Activated naive CD4-positive, alpha-beta T cell treated with anti-CD3 and anti-CD28 coated beads, Interleukin-2, amount 50 U/mL, for 24 hours (primary cell): Measurements from ENCODE around the gene NPM1.
"Not testable (repeated sequence)": the region's sequence is repeated elsewhere in the genome, so short reads cannot be mapped to it uniquely, and the experiment has no call there.

Source experiments
- H3K27ac Mint-ChIP-seq: one replicate; pipeline ENCODE4 v1.8.0; 2021; ENCODE audit warnings: mild to moderate bottlenecking, mixed read lengths
- H3K27me3 Mint-ChIP-seq: one replicate; pipeline ENCODE4 v1.8.0; 2021; ENCODE audit warnings: mixed read lengths
- H3K36me3 Mint-ChIP-seq: one replicate; pipeline ENCODE4 v1.8.0; 2021; ENCODE audit warnings: mixed read lengths
- H3K4me1 Mint-ChIP-seq: one replicate; pipeline ENCODE4 v1.8.0; 2021; ENCODE audit warnings: mixed read lengths
- H3K4me3 Mint-ChIP-seq: one replicate; pipeline ENCODE4 v1.8.0; 2021; ENCODE audit warnings: mild to moderate bottlenecking, mixed read lengths
- H3K9me3 Mint-ChIP-seq: one replicate; pipeline ENCODE4 v1.8.0; 2021; ENCODE audit warnings: mixed read lengths

Gene NPM1

GRCh38 chr5:171387345-171387969 lies at the start of gene NPM1:
TSS of gene NPM1 (plus strand) at chr5:171387849. CDS start at chr5:171387949, 100 bp downstream.
- Mint-ChIP-seq H3K9me3 (no peaks in the 10 kb centered on the region), H3K4me1 (peaks cover 34% of the 10 kb centered on the region), H3K27me3 (no peaks in the 10 kb centered on the region), H3K4me3 (peak within 1 kb of the TSS; percentile 98), H3K27ac (peak within 1 kb of the TSS; percentile 100), H3K36me3 (peaks cover 34% of the 10 kb centered on the region)

GRCh38 chr5:171340042-171340441 lies 47.6 kb upstream of the NPM1 start:
- peaks cover 5% of the 10 kb centered on the region for H3K4me1 Mint-ChIP-seq

GRCh38 chr5:171340491-171340890 lies 47.2 kb upstream of the NPM1 start:
- H3K4me3 Mint-ChIP-seq = no peak overlapping the region
- peaks cover 15% of the 10 kb centered on the region for H3K27me3 Mint-ChIP-seq
- H3K27ac Mint-ChIP-seq = no peak overlapping the region
- no peaks in the 10 kb centered on the region for H3K9me3 Mint-ChIP-seq
- H3K4me1 Mint-ChIP-seq = peaks cover 5% of the 10 kb centered on the region
- H3K36me3 Mint-ChIP-seq = no peaks in the 10 kb centered on the region

More at GRCh38 chr5:171340042-171340441, 47.6 kb upstream of the NPM1 start:
- Mint-ChIP-seq H3K27me3 (peaks cover 17% of the 10 kb centered on the region), H3K9me3 (no peaks in the 10 kb centered on the region), H3K27ac (no peak overlapping the region), H3K4me3 (no peak overlapping the region), H3K36me3 (no peaks in the 10 kb centered on the region)

- Mint-ChIP-seq H3K4me3 (no peak overlapping the region), H3K27me3 (peaks cover 10% of the 10 kb centered on the region), H3K27ac (no peak overlapping the region), H3K4me1 (no peaks in the 10 kb centered on the region), H3K9me3 (no peaks in the 10 kb centered on the region), H3K36me3 (no peaks in the 10 kb centered on the region)
These were observed 45.1 kb upstream of the NPM1 start for GRCh38 chr5:171342362-171343111.

- H3K27me3 Mint-ChIP-seq = peaks cover 4% of the 10 kb centered on the region
- no peaks in the 10 kb centered on the region for H3K36me3 Mint-ChIP-seq
- H3K27ac Mint-ChIP-seq = no peak overlapping the region
- no peaks in the 10 kb centered on the region for H3K4me1 Mint-ChIP-seq
- H3K9me3 Mint-ChIP-seq = no peaks in the 10 kb centered on the region
- H3K4me3 Mint-ChIP-seq = no peak overlapping the region
These were observed 42.6 kb upstream of the NPM1 start for GRCh38 chr5:171344936-171345608.

- Mint-ChIP-seq H3K27me3 (peaks cover 2% of the 10 kb centered on the region), H3K36me3 (no peaks in the 10 kb centered on the region), H3K4me1 (no peaks in the 10 kb centered on the region), H3K4me3 (no peak overlapping the region), H3K9me3 (no peaks in the 10 kb centered on the region), H3K27ac (no peak overlapping the region)
These were observed 36.0 kb upstream of the NPM1 start for GRCh38 chr5:171351536-171352073.

- Mint-ChIP-seq H3K4me3 (no peak overlapping the region), H3K36me3 (no peaks in the 10 kb centered on the region), H3K27ac (no peak overlapping the region), H3K4me1 (no peaks in the 10 kb centered on the region), H3K27me3 (peaks cover 2% of the 10 kb centered on the region), H3K9me3 (no peaks in the 10 kb centered on the region)
These were observed 32.3 kb upstream of the NPM1 start for GRCh38 chr5:171355302-171355724.

- Mint-ChIP-seq H3K27ac (no peak overlapping the region), H3K4me1 (no peaks in the 10 kb centered on the region), H3K9me3 (no peaks in the 10 kb centered on the region)
These were observed 29.8 kb upstream of the NPM1 start for GRCh38 chr5:171357843-171358242.

GRCh38 chr5:171361151-171361550 lies 26.5 kb upstream of the NPM1 start:
- not testable (repeated sequence) for H3K27me3 Mint-ChIP-seq

More at GRCh38 chr5:171357843-171358242, 29.8 kb upstream of the NPM1 start:
- no peak overlapping the region for H3K4me3 Mint-ChIP-seq
- H3K36me3 Mint-ChIP-seq = no peaks in the 10 kb centered on the region
- no peaks in the 10 kb centered on the region for H3K27me3 Mint-ChIP-seq

GRCh38 chr5:171363249-171363648 lies 24.4 kb upstream of the NPM1 start:
- H3K36me3 Mint-ChIP-seq, H3K27me3 Mint-ChIP-seq, H3K4me1 Mint-ChIP-seq, H3K9me3 Mint-ChIP-seq, H3K27ac Mint-ChIP-seq, H3K4me3 Mint-ChIP-seq: not testable (repeated sequence)

More at GRCh38 chr5:171361151-171361550, 26.5 kb upstream of the NPM1 start:
- H3K27ac Mint-ChIP-seq, H3K9me3 Mint-ChIP-seq, H3K4me3 Mint-ChIP-seq, H3K36me3 Mint-ChIP-seq, H3K4me1 Mint-ChIP-seq: not testable (repeated sequence)

GRCh38 chr5:171363846-171364245 lies 23.8 kb upstream of the NPM1 start:
- no peak overlapping the region for H3K4me3 Mint-ChIP-seq
- no peaks in the 10 kb centered on the region for H3K36me3 Mint-ChIP-seq

GRCh38 chr5:171365351-171365750 lies 22.3 kb upstream of the NPM1 start:
- Mint-ChIP-seq H3K4me3 (no peak overlapping the region), H3K27me3 (peaks cover 8% of the 10 kb centered on the region), H3K36me3 (no peaks in the 10 kb centered on the region), H3K9me3 (no peaks in the 10 kb centered on the region), H3K4me1 (no peaks in the 10 kb centered on the region), H3K27ac (no peak overlapping the region)

More at GRCh38 chr5:171363846-171364245, 23.8 kb upstream of the NPM1 start:
- H3K4me1 Mint-ChIP-seq = no peaks in the 10 kb centered on the region
- H3K9me3 Mint-ChIP-seq = no peaks in the 10 kb centered on the region
- peaks cover 8% of the 10 kb centered on the region for H3K27me3 Mint-ChIP-seq
- no peak overlapping the region for H3K27ac Mint-ChIP-seq

GRCh38 chr5:171366645-171367044 lies 21.0 kb upstream of the NPM1 start:
- Mint-ChIP-seq H3K9me3 (no peaks in the 10 kb centered on the region), H3K36me3 (no peaks in the 10 kb centered on the region), H3K27me3 (peaks cover 8% of the 10 kb centered on the region), H3K27ac (no peak overlapping the region), H3K4me1 (no peaks in the 10 kb centered on the region), H3K4me3 (no peak overlapping the region)

- no peaks in the 10 kb centered on the region for H3K36me3 Mint-ChIP-seq
- no peak overlapping the region for H3K27ac Mint-ChIP-seq
- no peak overlapping the region for H3K4me3 Mint-ChIP-seq
- peaks cover 8% of the 10 kb centered on the region for H3K27me3 Mint-ChIP-seq
- no peaks in the 10 kb centered on the region for H3K4me1 Mint-ChIP-seq
- no peaks in the 10 kb centered on the region for H3K9me3 Mint-ChIP-seq
These were observed 20.0 kb upstream of the NPM1 start for GRCh38 chr5:171367424-171368370.

- Mint-ChIP-seq H3K4me3 (no peak overlapping the region), H3K27me3 (peaks cover 3% of the 10 kb centered on the region)
These were observed 18.6 kb upstream of the NPM1 start for GRCh38 chr5:171369056-171369455.

More at GRCh38 chr5:171369056-171369455, 18.6 kb upstream of the NPM1 start:
- no peaks in the 10 kb centered on the region for H3K9me3 Mint-ChIP-seq
- H3K27ac Mint-ChIP-seq = no peak overlapping the region
- no peaks in the 10 kb centered on the region for H3K36me3 Mint-ChIP-seq
- no peaks in the 10 kb centered on the region for H3K4me1 Mint-ChIP-seq
